Epithelial cell of umbilical artery (primary cell): ENCODE measurements around the gene ROBO1. TPM values are rescaled to one million over a fixed set of nuclear protein-coding genes. Genes with fewer than 3 reads are reported as not detected.

ENCODE experiments used
- total RNA-seq: library from RNA; depleted of rRNA; stranded (reverse); fragments of >200 nt; gene quantifications from 2 replicates; pipeline ENCODE4 v1.2.3, GENCODE V29; 2014

ROBO1 gene
- 8.2 and 11.4 TPM in 2 replicates for total RNA-seq

DNA sequence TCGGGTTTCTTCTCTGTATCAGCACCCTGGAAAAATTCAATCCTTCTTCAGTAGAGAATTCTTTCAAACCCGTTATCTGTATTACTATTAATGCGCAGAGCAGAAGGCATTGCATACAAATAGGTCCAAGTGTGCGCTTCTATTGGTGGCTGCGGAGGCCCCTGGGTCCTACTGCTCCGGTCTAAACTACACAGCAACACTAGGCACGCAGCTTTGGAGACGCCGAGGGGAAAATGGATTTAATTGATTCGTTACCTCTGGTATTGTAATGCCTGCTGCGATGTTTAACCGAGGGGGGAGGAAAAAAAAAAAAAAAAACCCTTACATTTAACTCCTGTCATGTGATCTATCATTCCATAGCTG, at the start of gene ROBO1:
TSS of gene ROBO1 (minus strand) at position 94 of the 363 bp plus-strand sequence.

